NCI-H510A (cell line): ENCODE data around the gene SBF1.

Experiments
- DNase-seq: peaks from one replicate; lab custom pipeline; 2025; lab: John Stamatoyannopoulos, UW

Gene SBF1

DNA sequence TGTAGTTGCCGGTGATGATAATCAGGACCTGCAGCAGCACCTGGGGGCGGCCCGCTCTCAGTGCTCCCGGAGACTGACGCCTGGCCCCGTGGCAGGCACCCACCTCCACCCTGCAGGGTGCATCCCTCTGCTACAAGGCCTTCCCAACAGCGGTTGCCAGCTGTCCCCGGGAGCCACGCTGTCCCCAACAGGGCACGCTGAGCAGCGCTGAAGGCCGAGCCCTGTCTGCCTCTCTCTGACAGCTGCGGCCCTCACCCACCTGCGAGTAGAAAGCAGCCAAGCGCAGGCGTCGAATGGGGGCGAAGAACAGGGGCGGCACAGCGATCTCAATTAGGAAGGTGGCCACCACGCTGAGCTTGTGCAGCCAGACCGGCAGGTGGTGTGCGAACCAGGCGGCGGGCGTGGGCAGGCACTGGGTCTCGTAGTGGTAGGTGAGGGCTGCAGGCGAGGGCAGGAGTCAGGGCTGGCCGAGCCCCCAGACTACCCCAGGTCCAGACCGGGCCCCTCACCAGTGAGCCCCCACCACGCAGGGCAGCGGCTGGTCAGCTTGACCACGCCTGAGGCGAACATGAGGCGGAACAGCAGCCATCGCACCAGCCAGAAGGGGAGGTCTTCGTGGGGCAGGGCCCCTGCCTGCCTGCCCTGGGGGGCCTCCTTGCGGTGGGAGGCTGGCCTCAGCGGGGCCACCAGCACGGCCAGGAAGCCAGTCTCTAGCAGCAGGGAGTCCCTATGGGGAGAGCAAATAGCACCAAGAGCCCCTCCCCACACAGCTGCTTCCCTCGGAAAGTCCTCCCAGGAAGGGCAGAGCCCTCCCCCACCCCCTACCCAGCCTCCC lies 31.2 kb upstream of the SBF1 start:
- no peak for DNase-seq

DNA sequence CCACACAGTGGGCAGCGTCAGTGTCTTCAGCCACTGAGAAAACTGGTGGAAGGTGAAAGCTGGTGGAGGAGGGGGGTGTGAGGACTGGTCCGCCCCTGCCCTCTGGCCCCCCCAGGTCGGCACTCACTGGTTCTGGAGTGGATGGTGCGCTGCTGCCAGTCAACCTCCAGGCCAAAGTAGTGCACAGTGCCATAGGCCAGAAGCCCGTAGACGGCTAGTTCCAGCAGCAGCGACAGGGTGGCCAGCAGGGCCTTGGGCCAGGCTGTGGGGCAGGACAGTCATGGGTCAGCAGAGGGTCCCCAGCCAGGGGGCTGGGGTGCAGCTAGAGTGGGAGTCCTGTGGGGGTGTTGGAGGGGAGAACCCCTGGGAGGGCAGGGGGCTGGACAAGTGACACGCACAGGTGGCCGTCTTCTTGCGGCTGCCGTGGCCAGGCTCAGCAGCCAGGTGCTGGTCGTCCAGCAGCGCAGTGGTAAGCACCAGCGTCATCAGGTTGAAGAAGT lies 30.5 kb upstream of the SBF1 start:
- DNase-seq: no peak

DNA sequence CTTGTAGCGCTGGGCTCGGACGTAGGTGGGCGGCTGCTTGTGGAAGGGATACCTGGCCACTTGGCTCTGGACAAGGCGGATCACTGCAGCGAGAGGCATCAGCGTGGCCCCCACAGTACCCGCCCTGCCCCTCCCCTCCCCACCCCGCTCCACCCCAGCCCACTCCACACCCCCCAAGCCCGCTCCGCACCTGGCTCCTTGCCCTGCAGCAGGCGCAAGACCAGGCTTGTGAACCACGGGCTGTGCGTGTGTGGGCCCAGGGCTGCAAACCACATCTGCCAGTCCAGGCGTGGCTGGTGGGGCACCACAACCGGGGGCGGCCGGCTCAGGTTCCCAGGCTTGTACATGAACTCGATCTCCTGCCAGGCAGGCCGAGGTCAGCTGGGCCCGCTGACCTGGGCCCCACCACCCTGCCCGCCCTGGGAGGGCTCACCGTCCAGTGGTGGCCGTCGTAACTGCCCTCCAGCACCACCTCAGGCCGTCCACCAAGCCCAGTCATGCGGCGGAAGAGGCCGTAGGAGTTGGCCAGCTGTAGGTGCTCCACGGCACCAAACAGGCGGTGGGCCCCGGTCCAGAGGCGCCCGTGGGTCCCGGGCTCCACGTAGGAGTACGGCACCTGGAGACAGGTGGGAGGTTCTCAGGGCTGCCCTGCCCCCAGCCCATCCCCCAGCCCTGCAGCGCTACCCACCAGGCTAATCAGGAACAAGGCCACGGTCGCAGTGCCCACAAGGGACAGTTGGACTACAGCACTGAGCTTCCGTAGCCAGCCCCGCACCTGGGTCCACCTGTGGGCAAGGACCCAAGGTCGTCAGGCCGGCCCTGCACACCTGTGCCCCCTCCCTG lies 29.8 kb upstream of the SBF1 start:
- no peak for DNase-seq

DNA sequence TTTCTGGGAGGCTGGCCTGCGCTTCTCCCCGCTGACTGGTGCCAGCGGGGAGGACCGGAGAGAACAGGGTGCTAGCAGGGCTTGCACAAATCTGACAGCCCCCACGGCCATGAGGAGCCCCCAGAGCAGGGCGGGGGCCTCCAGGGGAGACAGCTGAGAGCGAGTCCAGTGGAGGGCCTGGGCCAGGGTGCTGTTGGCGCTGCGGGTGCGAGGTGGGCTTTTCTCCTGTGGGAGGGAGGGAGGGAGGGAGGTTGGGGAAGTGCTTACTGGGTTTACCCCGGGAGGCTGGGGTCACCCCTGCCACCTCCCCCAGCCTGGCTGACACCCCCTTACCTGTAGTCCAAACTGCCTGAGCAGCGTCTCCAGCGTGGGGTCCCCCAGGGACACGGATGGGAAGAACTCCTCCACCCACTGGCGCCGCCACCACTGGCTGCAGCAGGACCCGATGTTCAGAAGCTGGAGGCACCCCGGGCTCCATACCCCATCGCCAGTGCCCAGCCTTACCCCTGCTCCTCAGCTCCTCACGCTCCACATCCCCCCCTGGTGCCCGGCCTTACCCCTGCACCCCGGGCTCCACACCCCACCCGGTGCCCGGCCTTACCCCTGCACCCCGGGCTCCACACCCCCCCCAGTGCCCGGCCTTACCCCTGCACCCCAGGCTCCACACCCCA lies 28.8 kb upstream of the SBF1 start:
- no peak for DNase-seq

DNA sequence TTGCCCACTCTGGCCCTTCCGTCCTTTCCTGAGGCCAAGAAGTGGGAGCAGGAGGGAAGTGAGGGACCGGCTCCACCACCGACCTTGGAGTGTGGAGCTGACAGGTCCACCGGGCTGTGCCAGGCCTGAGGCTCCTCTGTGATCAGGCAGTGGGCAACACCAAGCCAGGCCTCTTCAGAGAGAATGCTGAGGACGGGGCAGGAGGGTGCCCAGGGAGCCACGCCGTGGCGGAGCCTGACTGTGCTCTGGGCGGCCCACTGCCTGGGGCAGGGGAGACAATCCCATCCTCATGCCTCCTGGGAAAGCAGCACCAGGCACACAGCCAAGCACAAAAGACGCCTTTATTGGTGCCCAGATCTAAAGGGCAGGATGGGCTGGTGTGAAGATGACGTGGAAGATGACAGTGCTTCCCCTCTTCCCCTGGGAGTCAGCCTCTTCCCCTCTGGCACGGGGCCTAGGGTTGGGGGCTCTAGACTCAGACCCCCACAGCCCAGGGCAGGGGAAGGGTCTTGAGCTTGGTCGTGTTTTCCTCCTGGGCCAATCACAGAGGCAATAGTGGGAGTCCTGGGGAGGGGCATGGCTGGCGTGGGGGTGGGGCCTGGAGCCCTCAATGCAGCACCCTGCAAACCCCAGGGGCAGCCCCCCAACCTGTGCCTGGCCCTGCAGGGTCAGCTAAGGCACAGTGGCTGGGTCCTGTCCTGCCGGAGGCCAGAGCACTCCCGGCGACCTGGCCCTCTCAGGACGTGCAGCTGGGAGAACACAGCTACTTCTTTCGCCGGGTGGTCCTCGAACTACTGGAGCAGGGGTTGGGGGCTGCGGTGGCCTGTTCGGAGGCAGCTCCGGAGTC lies 28.0 kb upstream of the SBF1 start:
- no peak for DNase-seq

DNA sequence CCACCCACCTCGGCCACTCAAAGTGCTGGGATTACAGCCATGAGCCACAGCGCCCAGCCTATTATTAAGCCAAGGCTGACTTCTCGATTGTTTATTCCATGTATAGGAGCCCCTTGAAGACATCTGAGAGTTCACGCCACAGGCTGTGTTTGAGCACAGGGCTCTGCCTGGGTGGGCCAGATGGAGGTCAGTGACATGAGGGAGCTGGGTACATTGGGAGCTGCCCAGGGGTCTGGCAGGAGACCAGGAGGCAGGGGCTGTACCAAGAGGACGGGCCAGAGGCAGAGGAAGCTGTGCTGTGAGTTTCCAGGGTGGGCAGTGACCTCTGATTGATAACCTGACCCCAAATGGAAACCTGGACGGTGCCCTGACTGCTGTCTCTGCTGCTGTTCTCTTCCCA lies 27.3 kb upstream of the SBF1 start:
- no peak for DNase-seq

DNA sequence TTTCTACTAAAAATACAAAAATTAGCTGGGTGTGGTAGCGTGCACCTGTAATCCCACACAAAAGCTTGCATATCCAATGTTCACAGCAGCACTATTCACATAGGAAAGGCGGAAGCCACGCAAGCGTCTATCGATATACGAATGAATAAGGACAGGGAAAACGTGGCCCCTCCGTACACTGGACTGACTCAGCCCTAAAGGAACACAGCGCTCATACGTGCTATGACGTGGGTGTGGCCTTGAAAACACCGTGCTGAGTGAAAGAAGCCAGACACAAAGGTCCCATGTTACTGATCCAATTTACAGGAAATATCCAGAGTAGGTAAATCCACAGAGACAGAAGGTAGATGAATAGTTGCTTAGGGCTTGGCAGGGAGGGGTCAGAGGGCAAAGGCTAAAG lies 25.6 kb upstream of the SBF1 start:
- DNase-seq: no peak

DNA sequence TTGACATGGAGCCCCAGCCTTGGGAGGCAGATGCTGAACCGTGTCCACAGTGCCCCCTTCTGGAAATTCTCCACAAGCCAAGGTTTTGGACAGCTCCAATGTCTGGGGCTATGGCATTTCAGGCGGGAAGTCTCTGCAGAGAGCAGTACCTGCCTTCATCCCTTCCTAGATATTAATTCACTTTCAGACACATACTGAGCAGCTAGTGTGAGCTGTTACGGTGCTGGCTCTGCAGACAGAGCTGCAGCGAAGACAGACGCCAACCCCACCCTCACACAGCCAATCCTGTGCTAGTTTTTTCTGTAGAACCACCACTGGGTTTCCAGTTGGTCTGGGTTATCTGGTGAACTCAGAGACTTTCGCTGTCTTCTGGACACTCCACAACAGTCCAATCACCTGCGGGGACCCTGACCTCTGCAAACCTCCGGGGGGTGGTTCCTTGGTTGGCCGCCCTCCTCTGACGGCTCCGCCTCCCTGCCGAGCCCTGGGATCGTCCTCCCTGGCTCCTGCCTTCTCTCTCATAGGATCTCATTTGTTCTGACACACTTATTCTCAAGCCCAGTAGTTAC lies 23.6 kb upstream of the SBF1 start:
- DNase-seq: peak; percentile 48

DNA sequence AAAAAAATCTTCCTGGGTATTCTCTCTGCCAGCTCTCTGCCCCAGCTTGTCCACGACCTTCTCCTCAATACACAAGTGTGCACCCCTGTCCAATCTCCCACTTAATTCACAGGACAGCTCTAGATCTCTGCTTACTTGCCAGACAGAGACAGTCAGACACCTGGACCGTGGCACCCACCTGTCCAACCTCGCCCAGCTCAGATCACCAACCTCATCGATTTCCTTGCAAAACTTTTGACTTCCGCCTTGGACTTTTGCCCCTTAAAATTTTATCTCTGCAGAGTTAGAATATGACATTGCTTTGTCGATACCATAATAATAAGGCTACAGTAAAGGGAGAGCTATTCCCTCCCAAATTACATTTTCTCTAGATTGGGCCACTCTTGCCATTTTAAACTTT lies 22.3 kb upstream of the SBF1 start:
- no peak for DNase-seq

DNA sequence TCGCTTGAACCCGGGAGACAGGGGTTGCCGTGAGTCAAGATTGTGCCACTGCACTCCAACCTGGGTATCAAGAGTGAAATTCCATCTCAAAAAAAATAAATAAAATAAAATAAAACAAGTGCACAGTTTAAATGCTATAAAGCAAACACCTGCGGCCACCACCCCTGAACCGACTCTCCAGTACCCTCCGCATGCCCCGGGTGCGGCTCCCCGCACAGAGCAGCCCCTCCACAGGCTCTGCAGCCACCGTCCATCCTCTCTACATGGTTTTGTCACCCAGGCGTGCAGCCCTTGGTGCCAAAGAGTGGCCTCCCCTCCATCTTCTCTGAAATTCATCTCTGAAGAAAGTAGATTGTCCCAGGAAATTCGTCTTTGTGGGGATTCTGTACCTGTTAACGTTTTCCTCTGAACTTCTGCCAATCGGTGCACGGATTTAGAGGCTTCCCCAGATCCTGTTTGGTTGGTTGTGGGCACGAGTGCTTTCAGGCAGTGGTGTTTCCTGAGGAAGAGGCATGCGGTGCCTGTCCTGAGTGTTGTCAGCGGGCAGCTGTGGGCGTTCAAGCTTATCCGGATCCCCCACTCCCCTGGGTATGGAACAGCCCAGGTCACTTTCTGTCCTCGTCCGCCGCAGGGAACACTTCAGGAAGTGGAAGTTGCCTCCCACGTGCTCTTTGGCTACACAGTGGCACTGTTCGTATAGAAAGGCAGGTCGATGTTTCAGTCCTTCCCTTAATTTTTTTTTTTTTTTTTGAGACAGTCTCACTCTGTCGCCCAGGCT lies 15.9 kb upstream of the SBF1 start:
- no peak for DNase-seq

DNA sequence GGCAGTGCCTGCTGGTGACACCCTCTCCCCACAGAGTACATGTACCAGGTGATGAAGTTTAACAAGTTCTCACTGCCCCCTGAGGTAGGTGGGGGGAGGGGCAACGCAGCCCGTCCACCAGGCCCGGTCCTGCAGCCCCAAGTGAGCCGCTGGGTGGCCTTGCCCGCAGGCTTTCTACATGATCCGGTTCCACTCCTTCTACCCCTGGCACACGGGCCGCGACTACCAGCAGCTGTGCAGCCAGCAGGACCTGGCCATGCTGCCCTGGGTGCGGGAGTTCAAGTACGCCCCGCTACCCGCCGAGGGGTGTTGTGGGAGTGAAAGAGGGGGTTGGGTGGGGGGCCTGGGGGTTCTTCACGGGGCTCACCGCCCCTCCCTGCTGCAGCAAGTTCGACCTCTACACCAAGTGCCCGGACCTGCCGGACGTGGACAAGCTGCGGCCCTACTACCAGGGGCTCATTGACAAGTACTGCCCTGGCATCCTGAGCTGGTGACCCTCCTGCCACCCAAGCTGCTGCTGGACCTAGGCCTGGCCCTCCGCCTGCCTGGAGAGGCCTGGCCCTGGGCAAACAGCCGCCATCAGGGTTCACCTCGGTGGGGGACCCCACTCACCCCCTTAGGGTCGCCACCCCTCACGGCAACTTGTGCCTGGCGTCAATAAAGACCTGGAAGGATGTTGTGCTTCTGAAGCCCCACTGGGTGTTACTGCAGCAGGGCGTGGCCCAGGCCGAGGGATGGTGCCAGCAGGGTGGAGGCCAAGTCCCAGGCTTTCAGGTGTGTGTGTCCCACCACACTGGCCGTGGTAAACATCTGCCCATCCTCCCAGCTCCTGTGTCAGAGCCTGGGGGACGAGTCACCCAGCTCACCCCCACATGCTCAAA lies 14.8 kb upstream of the SBF1 start:
- DNase-seq: no peak

DNA sequence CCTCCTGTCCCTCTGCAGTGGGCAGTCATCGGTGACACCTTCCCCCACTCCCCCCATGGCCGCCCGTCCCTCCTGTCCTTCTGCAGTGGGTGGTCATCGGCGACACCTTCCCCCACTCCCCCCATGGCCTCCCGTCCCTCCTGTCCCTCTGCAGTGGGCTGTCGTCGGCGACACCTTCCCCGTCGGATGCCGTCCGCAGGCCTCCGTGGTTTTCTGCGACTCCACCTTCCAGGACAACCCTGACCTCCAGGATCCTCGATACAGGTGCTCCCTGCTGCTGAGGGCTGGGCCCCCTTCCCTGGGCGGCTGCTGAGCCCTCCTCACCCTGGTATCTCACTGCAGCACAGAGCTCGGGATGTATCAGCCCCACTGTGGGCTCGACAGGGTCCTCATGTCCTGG lies 14.1 kb upstream of the SBF1 start:
- no peak for DNase-seq

DNA sequence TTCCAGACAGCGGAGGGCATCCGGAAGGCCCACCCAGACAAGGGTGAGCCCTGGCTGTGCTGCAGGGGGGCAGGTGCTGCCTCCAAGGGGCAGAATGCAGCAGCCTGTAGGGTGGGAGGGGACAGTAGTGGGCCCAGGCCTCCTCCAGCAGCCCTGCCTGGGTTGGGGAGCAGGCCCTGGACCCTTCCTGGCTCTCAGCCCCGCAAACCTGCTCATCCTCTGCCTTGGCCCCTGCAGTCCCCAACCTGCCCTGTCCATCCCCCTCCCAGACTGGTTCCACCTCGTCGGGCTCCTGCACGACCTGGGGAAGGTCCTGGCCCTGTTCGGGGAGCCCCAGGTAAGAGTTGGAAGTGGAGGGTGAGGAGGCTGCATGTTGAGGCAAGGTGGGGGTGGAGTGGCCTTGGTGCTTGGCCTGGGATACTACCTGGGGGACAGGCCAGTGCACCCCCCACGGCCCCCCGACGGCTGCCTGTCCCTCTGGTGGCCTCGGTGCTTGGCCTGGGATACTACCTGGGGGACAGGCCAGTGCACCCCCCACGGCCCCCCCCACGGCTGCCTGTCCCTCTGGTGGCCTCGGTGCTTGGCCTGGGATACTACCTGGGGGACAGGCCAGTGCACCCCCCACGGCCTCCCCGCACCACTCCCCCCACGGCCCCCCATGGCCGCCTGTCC lies 13.3 kb upstream of the SBF1 start:
- DNase-seq: no peak

DNA sequence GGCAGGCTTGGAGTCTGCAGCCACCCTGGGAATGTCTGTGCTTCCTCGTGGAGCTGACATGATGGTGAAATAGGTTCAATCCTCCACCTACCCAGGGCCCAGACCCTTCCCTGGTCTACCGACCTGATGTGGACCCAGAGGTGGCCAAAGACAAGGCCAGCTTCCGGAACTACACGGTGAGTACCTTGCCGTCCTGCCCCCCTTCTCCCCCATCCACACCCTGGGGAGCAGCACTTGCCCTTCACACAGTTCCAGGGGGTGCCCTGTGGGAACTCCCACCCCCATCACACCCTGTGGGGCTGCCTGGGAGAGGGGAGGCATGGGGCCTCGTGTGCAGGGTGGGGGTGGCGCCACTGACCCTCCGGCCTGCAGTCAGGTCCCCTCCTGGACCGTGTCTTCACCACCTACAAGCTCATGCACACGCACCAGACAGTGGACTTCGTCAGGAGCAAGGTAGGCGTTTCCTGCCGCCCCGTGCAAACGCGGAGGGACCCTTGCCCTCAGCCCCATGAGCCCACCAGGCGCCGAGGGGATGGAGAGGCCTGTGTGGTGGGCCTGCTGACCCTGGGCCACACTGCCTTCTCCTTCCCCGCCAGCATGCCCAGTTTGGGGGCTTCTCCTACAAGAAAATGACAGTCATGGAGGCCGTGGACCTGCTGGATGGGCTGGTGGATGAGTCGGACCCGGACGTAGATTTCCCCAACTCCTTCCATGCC lies 12.6 kb upstream of the SBF1 start:
- no peak for DNase-seq

DNA sequence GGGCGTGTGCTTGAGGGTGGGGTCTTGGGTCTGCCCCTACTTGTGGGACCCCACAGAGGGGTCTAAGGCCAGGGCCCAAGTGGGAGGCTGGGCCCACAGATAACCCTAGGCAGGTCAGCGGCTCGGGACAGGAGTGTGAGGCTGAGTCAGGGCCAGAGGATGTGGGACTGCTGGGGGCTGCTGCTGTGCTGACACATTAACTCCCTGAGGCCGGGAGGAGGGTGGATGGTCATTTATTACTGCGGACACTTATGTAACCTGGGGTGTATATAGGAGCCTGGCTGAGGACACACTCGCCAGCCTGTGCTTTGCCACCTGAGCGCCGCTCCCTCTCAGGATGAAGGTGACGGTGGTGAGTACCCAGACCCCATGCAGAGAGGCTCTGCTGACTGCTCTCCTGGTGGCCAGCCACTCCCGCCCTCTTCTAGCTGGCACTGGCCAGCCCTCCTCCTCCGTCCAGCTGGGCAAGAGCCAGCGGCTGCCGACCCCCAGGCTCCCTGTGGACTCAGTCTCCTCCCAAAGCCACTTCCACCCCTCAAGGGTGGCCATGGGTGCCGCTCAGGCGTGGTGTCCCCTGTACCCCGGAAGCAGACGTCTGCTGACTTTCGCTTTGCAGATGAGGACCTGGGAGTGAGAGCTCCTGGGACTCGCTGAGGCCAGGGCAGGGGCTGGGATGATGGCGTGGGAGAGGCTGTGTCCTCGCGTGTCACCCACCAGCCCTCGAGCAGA lies 11.9 kb upstream of the SBF1 start, which contains the start of gene MIOX:
TSS of gene MIOX (plus strand) at position 299 of the 729 bp plus-strand sequence. CDS start at position 338, 39 bp downstream.
- DNase-seq: no peak

DNA sequence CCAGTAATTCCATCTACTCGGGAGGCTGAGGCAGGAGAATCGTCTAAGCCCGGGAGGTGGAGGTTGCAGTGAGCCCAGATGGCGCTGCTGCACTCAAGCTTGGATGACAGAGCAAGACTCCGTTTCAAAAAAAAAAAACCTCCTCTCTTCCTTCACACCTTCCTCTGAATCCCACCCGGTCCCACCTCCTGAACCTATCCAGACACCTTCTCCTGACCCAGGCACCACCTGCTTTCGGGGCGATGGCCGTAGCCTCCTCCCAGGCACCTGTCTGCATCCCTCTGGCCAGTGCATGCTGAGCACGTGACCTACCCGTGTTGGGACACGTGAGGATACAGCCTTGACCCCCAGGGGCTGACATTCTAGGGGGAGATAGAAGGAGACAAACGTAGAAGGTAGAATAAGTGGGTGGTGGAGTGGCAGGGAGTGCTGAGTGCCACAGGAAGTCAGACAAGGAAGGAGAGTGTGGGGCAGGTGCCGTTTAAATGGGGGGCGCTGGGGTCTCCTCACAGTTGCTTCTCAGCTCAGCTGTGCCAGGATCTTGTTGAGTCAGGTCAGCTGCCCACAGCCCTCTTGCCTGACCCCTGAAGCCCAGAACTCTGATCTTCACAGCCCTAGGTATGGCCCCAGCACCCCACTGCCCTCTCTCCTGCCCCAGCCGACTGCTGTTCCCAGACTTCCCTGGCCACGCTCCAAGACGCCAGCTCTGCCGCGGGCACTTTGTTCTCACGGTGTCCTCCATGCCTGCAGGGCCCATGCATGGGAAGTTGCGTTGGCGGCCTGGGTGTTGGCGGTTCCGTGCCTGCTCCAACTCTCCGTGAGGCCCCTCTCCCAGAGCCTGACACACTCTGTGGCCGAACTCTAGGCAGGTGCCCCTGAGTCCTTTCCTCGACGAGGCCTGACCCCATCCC lies 10.6 kb upstream of the SBF1 start:
- DNase-seq: no peak
